HepG2 (cell line): ENCODE results near the gene DHX32. TPM values are rescaled to one million over a fixed set of nuclear protein-coding genes. Genes with fewer than 3 reads are reported as not detected.

Source experiments
- ATAC-seq: fragments of 200-7000 bp; cut with Tn5 transposase; 3 replicates; pipeline ENCODE4 v1.9.1; 2020; ENCODE audit warnings: mild to moderate bottlenecking, moderate library complexity
- BruUV-seq: library from RNA; stranded (reverse); fragments of 400-500 nt; replicated peaks from 2 replicates; lab custom pipeline; 2021; lab: Mats Ljungman, UMichigan
- CTCF ChIA-PET: fragments of 300-600 bp; formaldehyde crosslinking; extraction: SDS; loops from one replicate; lab custom pipeline; 2021; ENCODE audit warnings: low total read pairs, inconsistent platforms, low intra/inter-chr PET ratio; lab: Yijun Ruan, JAX
- POLR2A ChIA-PET: fragments of 350-600 bp; sonication (Branson Sonifier 250); formaldehyde crosslinking; loops from one replicate; lab custom pipeline; 2020; ENCODE audit warnings: antibody characterized with exemption, inconsistent platforms; lab: Yijun Ruan, JAX
- DNase-seq: peaks from one replicate; pipeline ENCODE4 v3.0.0-alpha.2; 2015; ENCODE audit warnings: low spot score
- FAIRE-seq: peaks from 3 replicates; lab custom pipeline; 2011; peaks lifted over from hg19 to GRCh38; lab: Jason Lieb, UNC
- H2AFZ ChIP-seq: one replicate; pipeline ENCODE4 v1.6.1; 2011; ENCODE audit warnings: low read length, inconsistent platforms
- H3K27ac ChIP-seq: fragments of 300-600 bp; 3 replicates; pipeline ENCODE4 v1.8.0; 2011; ENCODE audit warnings: mixed run types, mild to moderate bottlenecking, mixed read lengths, low read length, inconsistent platforms; ENCODE audit not compliant: insufficient read depth; ENCODE audit errors: extremely low read length
- H3K27me3 ChIP-seq, 2 experiments: fragments of 200-600 bp in 1 of 2; 2 replicates in 1 of 2; 3 replicates in 1 of 2; pipeline versions ENCODE4 v1.6.0 to v1.8.0; 2011; ENCODE audit warnings: low read length in 2 of 2, mild to moderate bottlenecking in 2 of 2, moderate library complexity in 2 of 2, inconsistent platforms in 1 of 2; ENCODE audit not compliant: insufficient read depth in 2 of 2, control insufficient read depth in 1 of 2
- H3K36me3 ChIP-seq, 2 experiments: fragments of 200-600 bp in 1 of 2; replicated peaks in 1 of 2; 2 replicates in 1 of 2; 3 replicates in 1 of 2; pipeline versions ENCODE4 v1.5.1 to v1.8.0; 2011; ENCODE audit warnings: low read length in 2 of 2, inconsistent platforms in 1 of 2; ENCODE audit not compliant: insufficient read depth in 2 of 2, control insufficient read depth in 1 of 2
- H3K4me1 ChIP-seq: 2 replicates; pipeline ENCODE4 v1.5.1; 2012; ENCODE audit warnings: low read length, inconsistent platforms; ENCODE audit not compliant: insufficient read depth
- H3K4me2 ChIP-seq: 2 replicates; pipeline ENCODE4 v1.6.0; 2011; ENCODE audit warnings: low read depth, low read length, inconsistent platforms
- H3K4me3 ChIP-seq, 3 experiments: fragments of 200-600 bp in 1 of 3; sonication (generic), shearing (Covaris generic) in 1 of 3; replicated peaks in 1 of 3; 2 replicates each; pipeline ENCODE4 v1.5.1; 2011 to 2016; ENCODE audit warnings: low read length in 3 of 3, inconsistent platforms in 2 of 3, low read depth in 2 of 3, mild to moderate bottlenecking in 2 of 3, control low read depth in 1 of 3, mixed read lengths in 1 of 3; ENCODE audit not compliant: insufficient read depth in 1 of 3
- H3K79me2 ChIP-seq: one replicate; pipeline ENCODE4 v1.6.1; 2011; ENCODE audit warnings: low read length, inconsistent platforms; ENCODE audit not compliant: insufficient read depth
- H3K9ac ChIP-seq: 2 replicates; pipeline ENCODE4 v1.6.0; 2011; ENCODE audit warnings: mild to moderate bottlenecking, low read depth, low read length, inconsistent platforms; ENCODE audit not compliant: insufficient read depth
- H3K9me3 ChIP-seq: 2 replicates; pipeline ENCODE4 v1.5.1; 2012; ENCODE audit warnings: mild to moderate bottlenecking, low read length
- H4K20me1 ChIP-seq: 2 replicates; pipeline ENCODE4 v1.6.0; 2011; ENCODE audit warnings: inconsistent platforms, mild to moderate bottlenecking, low read length, moderate library complexity; ENCODE audit not compliant: insufficient read depth
- AFF4 ChIP-seq: sonication (generic); formaldehyde crosslinking; IDR thresholded peaks from 2 replicates; pipeline ENCODE4 v1.4.0; 2020; ENCODE audit warnings: missing genetic modification reagents
- GLMP ChIP-seq: sonication (generic); formaldehyde crosslinking; IDR thresholded peaks from 2 replicates; pipeline ENCODE4 v1.9.0; 2021; ENCODE audit warnings: missing genetic modification reagents, mild to moderate bottlenecking, borderline replicate concordance
- HNRNPUL1 ChIP-seq: fragments of 200-400 bp; formaldehyde crosslinking; IDR thresholded peaks from 2 replicates; pipeline ENCODE4 v1.6.1; 2017; ENCODE audit warnings: low read depth, mild to moderate bottlenecking, low read length, moderate library complexity
- IRX3 ChIP-seq: sonication (generic); formaldehyde crosslinking; IDR thresholded peaks from 2 replicates; pipeline ENCODE4 v1.8.1; 2023; ENCODE audit warnings: mild to moderate bottlenecking, low read depth, missing genetic modification reagents, borderline replicate concordance
- SUZ12 ChIP-seq: fragments of 150-350 bp; IDR thresholded peaks from 2 replicates; pipeline ENCODE4 v1.6.1; 2014; ENCODE audit warnings: low read depth, low read length
- THAP8 ChIP-seq: sonication (generic); formaldehyde crosslinking; IDR thresholded peaks from 2 replicates; pipeline ENCODE4 v1.5.1; 2020; ENCODE audit warnings: missing genetic modification reagents, mild to moderate bottlenecking, borderline replicate concordance
- ZNF589 ChIP-seq: sonication (generic); formaldehyde crosslinking; conservative IDR thresholded peaks from 2 replicates; pipeline ENCODE4 v1.8.0; 2022; ENCODE audit warnings: mild to moderate bottlenecking, moderate library complexity, missing genetic modification reagents
- WGBS: methylation state at CpG from one replicate; pipeline ENCODE4 v1.1.6; 2017; ENCODE audit warnings: low lambda C conversion rate; 5-methylcytosine and 5-hydroxymethylcytosine counted together
- in situ Hi-C: cut with HindIII; loops from 2 replicates; pipeline ENCODE4 v1.10.0; 2017; ENCODE audit warnings: low pct_unique_long_range_greater_than_20kb; ENCODE audit not compliant: extremely low pct_ligation_motif_present
- intact Hi-C: fragments of 100-400 bp; cut with micrococcal nuclease; formaldehyde crosslinking; loops from one replicate; pipeline ENCODE4 v1.10.0; 2022; ENCODE audit not compliant: unreplicated experiment
- polyA plus RNA-seq, 8 experiments: library from polyadenylated mRNA; depleted of rRNA in 3 of 8; stranded (reverse) in 7 of 8; unstranded in 1 of 8; fragments of >200 nt; fragmentation: Illumina TruSeq in 4 of 8; extraction: Trizol in 4 of 8; gene quantifications; 2 replicates each; pipeline versions ENCODE4 v1.2.1 to v1.2.3, GENCODE V29; 2011 to 2016; ENCODE audit warnings: low read depth in 4 of 8, missing spikeins in 1 of 8, mixed read lengths in 1 of 8; ENCODE audit not compliant: insufficient read depth in 1 of 8
- total RNA-seq, 5 experiments: library from RNA; depleted of rRNA; stranded (reverse); fragments of >200 nt; fragmentation: Illumina TruSeq; extraction: Trizol; gene quantifications; 2 replicates each; pipeline ENCODE4 v1.2.3, GENCODE V29; 2016; ENCODE audit warnings: low read depth in 1 of 5
- TF ChIP-seq, protein P1 (sequence below), 2 experiments: sonication (generic) in 1 of 2; formaldehyde crosslinking in 1 of 2; IDR thresholded peaks; 2 replicates each; pipeline versions ENCODE4 v1.4.0 to v1.6.1; 2018 to 2020; ENCODE audit warnings: missing genetic modification reagents in 2 of 2, borderline replicate concordance in 1 of 2, low read depth in 1 of 2, mild to moderate bottlenecking in 1 of 2, missing biosample characterization in 1 of 2
- TF ChIP-seq, protein P2 (sequence below): sonication (generic); formaldehyde crosslinking; IDR thresholded peaks from 2 replicates; pipeline ENCODE4 v1.4.0; 2020; ENCODE audit warnings: missing genetic modification reagents, borderline replicate concordance

DHX32 gene
- total and polyA plus RNA-seq, 2 of the 13 experiments (the other 11 are each of a cell fraction or from before 2014, with no cell fraction given), result 15.5 to 16.5 TPM

DNA sequence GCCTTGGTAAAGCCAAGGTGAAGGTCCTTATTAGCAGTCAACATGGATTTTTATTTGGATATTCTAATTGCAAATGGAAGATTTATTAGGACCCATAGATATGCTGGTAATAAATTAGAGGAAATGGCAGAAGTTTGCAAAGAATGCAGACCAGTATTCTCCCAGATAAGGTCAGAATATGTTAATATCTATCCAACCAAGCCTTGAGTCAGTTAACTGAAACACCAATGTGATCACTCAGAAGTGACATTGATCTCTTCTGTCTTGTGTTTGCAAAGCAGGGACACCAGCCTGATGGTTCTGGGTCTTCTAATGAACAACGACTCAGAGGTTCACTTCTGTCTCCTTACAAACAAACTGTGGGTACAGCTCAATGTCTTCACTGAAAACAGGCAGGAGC, 79.5 kb downstream of the DHX32 start (continued):
- no peak for TF ChIP-seq SUZ12
- no peak for TF ChIP-seq IRX3 (CRISPR knock-in tag)
- TF ChIP-seq AFF4, result no peak
- TF ChIP-seq GLMP (CRISPR knock-in tag), result no peak

- Histone ChIP-seq H3K27me3 (no peaks in the 10 kb centered on the region), H3K79me2 (no peaks in the 10 kb centered on the region), H3K4me2 (no peak overlapping the region), H3K4me1 (peaks cover 32% of the 10 kb centered on the region), H4K20me1 (no peaks in the 10 kb centered on the region), H3K4me3 (no peak overlapping the region), H2AFZ (no peak overlapping the region), H3K27ac (no peak overlapping the region), H3K36me3 (peaks cover 3 to 7% of the 10 kb centered on the region in 2 experiments; a peak in 3 of 5 replicates), H3K9me3 (no peaks in the 10 kb centered on the region), H3K9ac (no peak overlapping the region)
- BruUV-seq, result no TSS peak
- in situ Hi-C loops, result no loop called here
- DNase-seq, result no peak
- intact Hi-C loops, result no loop called here
- ChIA-PET POLR2A (no interaction called here), CTCF (no interaction called here)
- WGBS, result 92% methylated on average over 8 of the region's 8 CpGs
- no peak for ATAC-seq
- no peak for FAIRE-seq
- no peak for TF ChIP-seq ZNF589
- TF ChIP-seq, protein P1, sequence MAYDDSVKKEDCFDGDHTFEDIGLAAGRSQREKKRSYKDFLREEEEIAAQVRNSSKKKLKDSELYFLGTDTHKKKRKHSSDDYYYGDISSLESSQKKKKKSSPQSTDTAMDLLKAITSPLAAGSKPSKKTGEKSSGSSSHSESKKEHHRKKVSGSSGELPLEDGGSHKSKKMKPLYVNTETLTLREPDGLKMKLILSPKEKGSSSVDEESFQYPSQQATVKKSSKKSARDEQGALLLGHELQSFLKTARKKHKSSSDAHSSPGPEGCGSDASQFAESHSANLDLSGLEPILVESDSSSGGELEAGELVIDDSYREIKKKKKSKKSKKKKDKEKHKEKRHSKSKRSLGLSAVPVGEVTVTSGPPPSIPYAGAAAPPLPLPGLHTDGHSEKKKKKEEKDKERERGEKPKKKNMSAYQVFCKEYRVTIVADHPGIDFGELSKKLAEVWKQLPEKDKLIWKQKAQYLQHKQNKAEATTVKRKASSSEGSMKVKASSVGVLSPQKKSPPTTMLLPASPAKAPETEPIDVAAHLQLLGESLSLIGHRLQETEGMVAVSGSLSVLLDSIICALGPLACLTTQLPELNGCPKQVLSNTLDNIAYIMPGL (CRISPR knock-in tag; IDR thresholded peaks at IDR 0.05; ENCODE audit: borderline replicate concordance in 1 of 2, low read depth in 1 of 2), result no peak
- TF ChIP-seq, protein P2, sequence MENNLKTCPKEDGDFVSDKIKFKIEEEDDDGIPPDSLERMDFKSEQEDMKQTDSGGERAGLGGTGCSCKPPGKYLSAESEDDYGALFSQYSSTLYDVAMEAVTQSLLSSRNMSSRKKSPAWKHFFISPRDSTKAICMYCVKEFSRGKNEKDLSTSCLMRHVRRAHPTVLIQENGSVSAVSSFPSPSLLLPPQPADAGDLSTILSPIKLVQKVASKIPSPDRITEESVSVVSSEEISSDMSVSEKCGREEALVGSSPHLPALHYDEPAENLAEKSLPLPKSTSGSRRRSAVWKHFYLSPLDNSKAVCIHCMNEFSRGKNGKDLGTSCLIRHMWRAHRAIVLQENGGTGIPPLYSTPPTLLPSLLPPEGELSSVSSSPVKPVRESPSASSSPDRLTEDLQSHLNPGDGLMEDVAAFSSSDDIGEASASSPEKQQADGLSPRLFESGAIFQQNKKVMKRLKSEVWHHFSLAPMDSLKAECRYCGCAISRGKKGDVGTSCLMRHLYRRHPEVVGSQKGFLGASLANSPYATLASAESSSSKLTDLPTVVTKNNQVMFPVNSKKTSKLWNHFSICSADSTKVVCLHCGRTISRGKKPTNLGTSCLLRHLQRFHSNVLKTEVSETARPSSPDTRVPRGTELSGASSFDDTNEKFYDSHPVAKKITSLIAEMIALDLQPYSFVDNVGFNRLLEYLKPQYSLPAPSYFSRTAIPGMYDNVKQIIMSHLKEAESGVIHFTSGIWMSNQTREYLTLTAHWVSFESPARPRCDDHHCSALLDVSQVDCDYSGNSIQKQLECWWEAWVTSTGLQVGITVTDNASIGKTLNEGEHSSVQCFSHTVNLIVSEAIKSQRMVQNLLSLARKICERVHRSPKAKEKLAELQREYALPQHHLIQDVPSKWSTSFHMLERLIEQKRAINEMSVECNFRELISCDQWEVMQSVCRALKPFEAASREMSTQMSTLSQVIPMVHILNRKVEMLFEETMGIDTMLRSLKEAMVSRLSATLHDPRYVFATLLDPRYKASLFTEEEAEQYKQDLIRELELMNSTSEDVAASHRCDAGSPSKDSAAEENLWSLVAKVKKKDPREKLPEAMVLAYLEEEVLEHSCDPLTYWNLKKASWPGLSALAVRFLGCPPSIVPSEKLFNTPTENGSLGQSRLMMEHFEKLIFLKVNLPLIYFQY (CRISPR knock-in tag), result no peak
- TF ChIP-seq THAP8 (CRISPR knock-in tag), result no peak
- no peak for TF ChIP-seq HNRNPUL1
Observed at GRCh38 chr10:125799451-125800182, 81.5 kb downstream of the DHX32 start.
